EH (cell line): Measurements from ENCODE around the gene NOP9.

Source experiments
- DNase-seq: peaks from one replicate; pipeline ENCODE4 v3.0.0-alpha.2; 2015; ENCODE audit warnings: low read depth

Gene NOP9

GRCh38 chr14:24263848-24264247, 35.8 kb upstream of the NOP9 start:
- DNase-seq = no peak

GRCh38 chr14:24264298-24264697, 35.4 kb upstream of the NOP9 start:
- no peak for DNase-seq

- no peak for DNase-seq
Observed at GRCh38 chr14:24266344-24267244, 33.1 kb upstream of the NOP9 start.

GRCh38 chr14:24267516-24267915, 32.1 kb upstream of the NOP9 start:
- no peak for DNase-seq

GRCh38 chr14:24268225-24268624, 31.4 kb upstream of the NOP9 start:
- no peak for DNase-seq

GRCh38 chr14:24269368-24269767, 30.3 kb upstream of the NOP9 start:
- no peak for DNase-seq

GRCh38 chr14:24269910-24270536, 29.6 kb upstream of the NOP9 start:
- no peak for DNase-seq

- no peak for DNase-seq
Observed at GRCh38 chr14:24270537-24271133, 29.0 kb upstream of the NOP9 start.

GRCh38 chr14:24271134-24271833, 28.4 kb upstream of the NOP9 start, which contains the start of gene RABGGTA:
RABGGTA (minus strand) TSS chr14:24271597; CDS start chr14:24271115, 482 bp downstream.
- DNase-seq = peak; percentile 82

- no peak for DNase-seq
Observed at GRCh38 chr14:24271834-24272263, 27.8 kb upstream of the NOP9 start.

- DNase-seq = no peak
Observed at GRCh38 chr14:24272467-24272866, 27.2 kb upstream of the NOP9 start.

GRCh38 chr14:24273422-24273998, 26.1 kb upstream of the NOP9 start:
- no peak for DNase-seq

- DNase-seq = no peak
Observed at GRCh38 chr14:24274101-24274543, 25.5 kb upstream of the NOP9 start.

GRCh38 chr14:24277071-24277470, 22.6 kb upstream of the NOP9 start:
- no peak for DNase-seq

GRCh38 chr14:24277606-24278321, 21.9 kb upstream of the NOP9 start:
- DNase-seq = no peak

GRCh38 chr14:24278424-24278823, 21.2 kb upstream of the NOP9 start:
- no peak for DNase-seq

- DNase-seq = peak; percentile 24
Observed at GRCh38 chr14:24279301-24280186, 20.1 kb upstream of the NOP9 start.

- no peak for DNase-seq
Observed at GRCh38 chr14:24280797-24281460, 18.7 kb upstream of the NOP9 start.

- DNase-seq = no peak
Observed at GRCh38 chr14:24281636-24282035, 18.0 kb upstream of the NOP9 start.

GRCh38 chr14:24282736-24283135, 16.9 kb upstream of the NOP9 start:
- no peak for DNase-seq
